Hepatocyte (in vitro differentiated cells): Measurements from ENCODE around the gene PCNX3.

Experiments used
- EZH2 ChIP-seq: fragments of 200-600 bp; sonication (generic); IDR thresholded peaks from 2 replicates; pipeline ENCODE4 v1.6.1; 2016; ENCODE audit warnings: antibody characterized with exemption, mild to moderate bottlenecking, borderline replicate concordance
- EZH2phosphoT487 ChIP-seq: fragments of 200-600 bp; sonication (generic); IDR thresholded peaks from one replicate; pipeline ENCODE4 v1.6.1; 2018; ENCODE audit warnings: antibody characterized with exemption, mild to moderate bottlenecking, low read depth, moderate library complexity; ENCODE audit not compliant: unreplicated experiment, severe bottlenecking
- TF ChIP-seq, protein P1 (sequence below): fragments of 200-600 bp; sonication (generic); IDR thresholded peaks from 2 replicates; pipeline ENCODE4 v1.5.1; 2016; ENCODE audit warnings: antibody characterized with exemption, mild to moderate bottlenecking; ENCODE audit not compliant: poor library complexity

DNA sequence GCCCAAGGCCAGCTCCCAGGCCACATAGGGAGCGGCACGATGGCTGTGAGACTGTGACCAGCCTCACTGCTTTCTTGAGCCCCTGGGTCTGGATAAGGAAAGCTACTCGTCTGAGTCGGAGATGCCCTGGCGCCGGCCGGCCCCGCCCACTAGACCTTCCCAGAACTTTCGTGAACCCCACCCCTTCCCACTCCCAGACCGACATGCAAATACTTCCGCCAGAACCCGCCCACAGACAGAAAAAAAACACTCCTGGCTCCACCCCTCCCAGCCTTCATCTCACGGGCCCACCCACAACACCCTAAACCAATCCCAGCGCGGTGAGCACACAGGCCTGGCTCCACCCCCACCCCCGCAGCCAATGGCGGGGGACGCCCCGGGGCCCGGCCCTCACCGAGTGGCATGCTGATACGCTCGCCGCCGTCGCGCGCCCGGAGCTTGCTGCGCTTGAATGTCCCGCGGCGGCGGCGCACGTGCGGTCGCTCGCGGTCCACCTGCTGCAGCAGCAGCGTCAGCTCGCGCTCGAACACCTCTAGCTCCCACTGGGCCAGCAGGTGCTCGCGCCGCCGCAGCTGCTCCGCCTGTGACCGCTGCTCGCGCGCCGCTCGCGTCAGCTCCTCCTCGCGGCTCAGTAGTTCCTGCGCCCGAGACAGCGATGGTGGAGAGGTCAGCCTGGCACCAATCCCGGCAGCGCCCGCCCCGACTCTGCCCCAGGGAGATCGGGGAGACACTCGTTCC lies 8.5 kb upstream of the PCNX3 start:
- TF ChIP-seq, protein P1, sequence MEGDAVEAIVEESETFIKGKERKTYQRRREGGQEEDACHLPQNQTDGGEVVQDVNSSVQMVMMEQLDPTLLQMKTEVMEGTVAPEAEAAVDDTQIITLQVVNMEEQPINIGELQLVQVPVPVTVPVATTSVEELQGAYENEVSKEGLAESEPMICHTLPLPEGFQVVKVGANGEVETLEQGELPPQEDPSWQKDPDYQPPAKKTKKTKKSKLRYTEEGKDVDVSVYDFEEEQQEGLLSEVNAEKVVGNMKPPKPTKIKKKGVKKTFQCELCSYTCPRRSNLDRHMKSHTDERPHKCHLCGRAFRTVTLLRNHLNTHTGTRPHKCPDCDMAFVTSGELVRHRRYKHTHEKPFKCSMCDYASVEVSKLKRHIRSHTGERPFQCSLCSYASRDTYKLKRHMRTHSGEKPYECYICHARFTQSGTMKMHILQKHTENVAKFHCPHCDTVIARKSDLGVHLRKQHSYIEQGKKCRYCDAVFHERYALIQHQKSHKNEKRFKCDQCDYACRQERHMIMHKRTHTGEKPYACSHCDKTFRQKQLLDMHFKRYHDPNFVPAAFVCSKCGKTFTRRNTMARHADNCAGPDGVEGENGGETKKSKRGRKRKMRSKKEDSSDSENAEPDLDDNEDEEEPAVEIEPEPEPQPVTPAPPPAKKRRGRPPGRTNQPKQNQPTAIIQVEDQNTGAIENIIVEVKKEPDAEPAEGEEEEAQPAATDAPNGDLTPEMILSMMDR, result no peak
- TF ChIP-seq EZH2phosphoT487 (no peak), EZH2 (no peak)
